DMS153 treated with DMSO at 0.1 percent for 48 hours (cell line): ENCODE data around the gene ZNF804B.

Source experiments
- DNase-seq: peaks from one replicate; lab custom pipeline; 2025; ENCODE audit not compliant: unreplicated experiment; lab: John Stamatoyannopoulos, UW

ZNF804B gene

GRCh38 chr7:88965371-88965770 lies 205.9 kb downstream of the ZNF804B start:
- no peak for DNase-seq

- no peak for DNase-seq
Observed at GRCh38 chr7:88967432-88967831, 207.9 kb downstream of the ZNF804B start.

- no peak for DNase-seq
Observed at GRCh38 chr7:88969167-88969566, 209.7 kb downstream of the ZNF804B start.

- DNase-seq = no peak
Observed at GRCh38 chr7:88985295-88985694, 225.8 kb downstream of the ZNF804B start.

DNA sequence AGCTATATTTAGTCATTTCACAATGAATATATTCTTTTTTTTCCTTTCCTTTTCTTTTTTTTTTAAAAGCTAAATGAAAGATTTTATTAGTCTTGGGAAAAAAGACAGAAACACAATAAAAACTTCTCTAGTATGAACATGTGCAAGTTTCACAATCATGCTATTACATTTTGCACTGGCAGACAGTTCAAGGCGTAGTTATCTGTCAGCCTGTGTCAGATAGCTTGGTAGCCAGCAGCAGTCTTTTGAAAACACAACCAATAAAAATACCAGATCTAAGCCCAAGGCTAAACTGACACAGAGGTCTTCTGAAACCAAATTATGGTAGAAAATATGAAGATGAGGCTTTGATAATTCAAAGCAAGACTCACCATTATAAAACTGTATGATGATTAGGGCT lies 241.8 kb downstream of the ZNF804B start:
- no peak for DNase-seq

- no peak for DNase-seq
Observed at GRCh38 chr7:89002981-89003956, 243.8 kb downstream of the ZNF804B start.

DNA sequence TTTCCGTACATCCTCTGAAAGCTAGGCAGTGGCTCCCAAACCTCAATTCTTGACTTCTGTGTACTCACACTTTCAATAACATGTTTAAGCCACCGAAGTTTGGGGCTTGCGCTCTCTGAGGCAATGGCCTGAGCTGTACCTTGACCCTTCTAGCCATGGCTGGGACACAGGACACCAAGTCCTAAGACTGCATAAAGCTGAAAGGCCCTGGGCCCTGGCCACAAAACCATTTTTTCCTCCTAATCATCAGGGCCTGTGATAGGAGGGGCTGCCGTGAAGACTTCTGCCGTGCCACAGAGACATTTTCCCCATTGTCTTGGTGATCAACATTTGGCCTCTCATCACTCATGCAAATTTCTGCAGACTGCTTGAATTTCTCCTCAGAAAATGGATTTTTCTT lies 252.5 kb downstream of the ZNF804B start:
- DNase-seq = no peak

- no peak for DNase-seq
Observed at GRCh38 chr7:89017695-89018094, 258.2 kb downstream of the ZNF804B start.

- DNase-seq = no peak
Observed at GRCh38 chr7:89021741-89022140, 262.2 kb downstream of the ZNF804B start.

DNA sequence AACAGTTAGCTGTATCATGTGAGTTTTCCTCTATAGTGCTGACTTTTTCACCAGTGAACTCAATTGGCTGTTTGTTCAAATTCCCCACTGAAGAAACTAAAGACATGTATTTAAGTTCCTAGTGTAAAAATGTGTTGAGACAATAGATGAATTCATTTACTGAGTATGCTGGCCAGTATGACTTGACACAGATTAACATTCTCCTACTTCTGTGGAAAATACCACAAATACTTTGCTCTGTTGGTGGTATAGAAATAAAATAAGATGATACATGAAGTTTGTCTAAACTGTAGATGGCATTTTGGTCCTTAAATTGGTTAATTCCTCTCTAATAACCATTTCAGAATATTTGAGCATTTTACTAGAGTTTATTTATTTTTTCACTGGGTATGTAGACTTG lies 263.7 kb downstream of the ZNF804B start:
- no peak for DNase-seq

DNA sequence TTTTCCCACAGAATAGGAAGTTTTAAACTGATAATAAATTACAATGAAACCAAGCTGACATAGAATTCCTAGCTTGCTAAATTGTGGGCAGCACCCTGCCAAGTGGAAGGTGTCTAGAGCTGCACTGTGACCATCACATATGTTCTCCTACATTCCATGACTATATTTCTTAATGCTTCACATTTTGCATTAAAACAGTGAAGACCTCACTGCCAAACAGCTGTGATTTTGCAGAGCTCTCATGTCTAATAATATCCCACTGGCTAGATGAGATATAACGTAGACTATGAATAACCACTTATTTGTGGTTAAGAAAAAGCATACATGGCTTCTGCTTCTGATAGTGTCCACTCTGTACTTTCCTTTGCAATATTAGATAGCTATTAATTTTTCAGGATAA lies 264.4 kb downstream of the ZNF804B start:
- no peak for DNase-seq

DNA sequence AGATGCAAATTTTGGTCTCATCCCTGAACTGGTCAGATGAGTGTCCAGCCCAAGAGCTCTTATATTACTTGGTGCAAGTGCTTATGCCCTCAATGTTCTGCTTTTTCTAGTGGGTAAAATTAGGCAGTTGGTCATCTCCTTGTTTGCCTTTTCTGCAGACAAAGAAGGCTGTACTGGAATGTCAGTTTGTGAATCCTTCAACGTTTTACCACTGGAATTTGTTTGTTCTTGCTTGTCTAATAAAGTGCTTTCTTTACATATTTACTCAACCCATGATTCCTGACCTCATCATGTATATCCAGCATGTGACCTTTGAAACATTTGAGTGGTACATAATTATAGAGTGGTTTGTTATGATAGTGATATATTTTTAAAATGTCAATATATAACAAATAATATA lies 268.3 kb downstream of the ZNF804B start:
- DNase-seq = no peak

- DNase-seq = no peak
Observed at GRCh38 chr7:89028319-89028718, 268.8 kb downstream of the ZNF804B start.

DNA sequence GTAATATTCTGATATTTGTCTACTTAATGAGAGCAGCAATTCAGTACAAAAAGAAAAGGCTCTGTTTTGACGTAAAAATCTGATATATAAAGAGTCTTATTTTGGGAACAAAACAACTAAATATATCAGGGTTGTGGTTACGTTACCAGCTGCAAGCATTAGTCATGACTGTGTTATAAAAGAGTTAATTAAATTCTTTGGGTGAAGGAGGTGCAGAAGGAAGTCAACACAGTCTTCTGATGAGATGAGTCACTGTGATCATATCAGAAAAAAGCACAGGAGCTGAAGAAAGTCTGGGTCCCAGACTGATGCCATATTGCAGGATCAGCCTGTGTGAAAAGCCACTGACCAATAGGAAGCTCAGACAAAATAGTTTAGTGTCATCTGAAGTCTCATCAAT lies 270.4 kb downstream of the ZNF804B start:
- DNase-seq = no peak

DNA sequence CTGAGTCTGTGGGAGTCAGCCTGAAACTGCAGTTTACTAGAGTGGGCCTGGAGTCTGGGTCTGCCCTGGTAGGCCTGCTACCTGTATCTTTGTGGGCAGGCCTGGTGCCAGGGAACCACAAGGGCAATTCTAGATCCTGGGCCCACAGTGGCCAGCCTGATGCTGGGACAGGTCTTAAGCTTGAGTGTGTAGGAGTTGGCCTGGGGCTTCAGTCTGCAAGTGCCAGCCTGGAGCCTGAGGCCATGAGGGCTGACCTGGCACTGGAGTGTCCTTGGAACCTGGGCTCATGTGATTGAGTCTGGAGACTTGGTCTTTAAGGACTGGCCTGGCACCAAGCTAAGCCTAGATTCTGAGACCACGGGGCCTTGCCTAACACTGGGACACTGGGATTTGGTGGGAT lies 281.7 kb downstream of the ZNF804B start:
- DNase-seq = no peak

DNA sequence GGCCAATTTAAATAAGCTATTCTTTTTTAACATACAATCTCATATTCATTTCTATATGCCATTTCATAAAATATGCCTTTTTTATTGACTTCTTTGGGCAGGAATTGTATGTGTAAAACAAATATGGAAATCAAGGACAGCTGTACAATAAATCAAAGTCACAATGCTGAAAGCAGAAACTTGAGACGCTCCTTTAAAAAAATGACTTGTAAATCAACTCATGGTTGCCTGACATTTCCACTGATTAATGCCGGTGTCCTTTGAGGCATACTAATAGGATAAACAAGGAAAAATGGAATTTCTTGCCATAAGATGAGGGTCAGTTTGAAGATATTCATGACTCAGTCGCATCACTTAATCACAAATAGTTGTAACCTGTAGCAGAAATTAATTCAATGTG lies 283.4 kb downstream of the ZNF804B start:
- no peak for DNase-seq

DNA sequence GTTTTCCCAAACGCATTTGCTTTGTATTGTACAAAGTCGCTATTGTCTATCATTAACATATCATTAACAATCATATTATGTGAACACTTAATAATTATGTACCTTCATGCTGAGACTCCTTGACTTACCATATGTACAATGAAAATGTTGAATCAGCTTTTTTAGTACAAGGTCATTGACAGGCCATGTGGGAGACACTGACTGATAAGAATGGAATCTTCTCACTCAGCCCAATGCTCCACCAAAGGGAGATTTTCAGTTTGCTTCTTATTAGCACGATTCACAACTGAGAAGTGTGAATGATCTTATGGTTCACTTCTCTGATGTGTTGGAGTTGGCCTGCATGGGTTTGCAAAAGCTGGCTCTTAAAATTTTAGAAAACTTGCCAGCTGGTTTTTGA lies 289.5 kb downstream of the ZNF804B start:
- no peak for DNase-seq

GRCh38 chr7:89053130-89053529 lies 293.6 kb downstream of the ZNF804B start:
- no peak for DNase-seq

GRCh38 chr7:89054361-89054760 lies 294.9 kb downstream of the ZNF804B start:
- no peak for DNase-seq

DNA sequence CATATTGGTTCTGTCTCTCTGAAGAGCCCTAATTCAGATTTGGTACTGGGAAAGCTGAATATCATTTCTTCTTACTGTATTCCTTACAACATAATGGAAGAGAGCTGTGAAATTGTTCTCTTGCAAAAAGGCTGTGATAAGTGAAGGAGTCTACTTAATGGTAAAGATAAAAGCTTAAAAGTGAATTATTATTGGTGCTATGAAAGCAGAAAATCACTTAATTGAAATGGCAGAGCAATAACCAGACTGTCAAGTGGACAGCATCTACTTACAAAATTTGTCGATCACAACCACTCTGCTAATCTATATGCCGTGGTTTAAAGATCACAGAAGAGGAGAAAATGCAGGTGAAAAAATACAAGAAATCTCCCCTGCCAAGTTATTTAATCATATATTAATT lies 300.7 kb downstream of the ZNF804B start:
- no peak for DNase-seq

DNA sequence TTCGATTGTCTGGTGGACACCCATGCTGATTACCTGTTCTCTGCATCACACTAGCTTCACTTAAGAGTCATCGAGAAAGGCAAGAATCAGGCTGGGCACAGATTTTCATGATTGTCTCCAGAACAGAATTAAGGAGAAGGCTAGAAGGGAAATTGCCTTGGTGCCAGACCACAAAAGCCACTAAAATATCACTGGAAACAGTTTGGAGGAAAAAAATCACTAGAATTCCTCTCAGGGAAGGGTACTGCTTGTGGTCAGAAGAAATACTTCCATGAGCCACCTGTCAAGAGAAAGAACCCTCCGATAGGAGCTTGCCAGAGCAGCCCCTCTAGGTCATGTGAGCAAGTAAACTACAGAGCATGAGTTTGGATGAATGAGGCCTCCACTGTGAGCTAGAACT lies 305.3 kb downstream of the ZNF804B start:
- no peak for DNase-seq

- DNase-seq = no peak
Observed at GRCh38 chr7:89067048-89067447, 307.5 kb downstream of the ZNF804B start.

DNA sequence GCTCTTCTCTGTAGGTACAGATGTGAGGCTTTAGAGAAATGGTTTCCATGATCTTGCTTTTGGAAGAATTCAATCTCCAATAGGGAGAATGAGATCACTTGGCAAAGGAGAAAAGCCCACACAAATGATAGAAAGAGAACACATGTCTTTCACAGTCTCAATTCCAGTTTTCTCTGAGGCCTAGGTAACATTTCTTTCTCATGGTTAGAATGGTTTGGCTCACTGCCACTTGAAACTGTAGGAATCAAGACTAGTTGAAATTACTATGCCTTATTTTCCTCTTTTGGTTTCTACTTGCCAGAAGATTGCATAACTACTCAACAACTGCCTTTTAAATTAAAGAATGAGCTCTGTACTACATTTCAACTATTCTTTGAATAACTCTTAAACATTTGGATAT lies 312.6 kb downstream of the ZNF804B start:
- no peak for DNase-seq
